GM12865 (cell line): Measurements from ENCODE around the gene GRK4.
A peak's percentile ranks its signal among the peaks of the same experiment; 100 is the strongest.

Experiments used
- DNase-seq: peaks from one replicate; pipeline ENCODE4 v3.0.0; 2010; ENCODE audit warnings: low read depth
- H3K4me3 ChIP-seq: 2 replicates; pipeline ENCODE4 v1.5.1; 2011; ENCODE audit warnings: mild to moderate bottlenecking, low read depth, low read length, control low read depth
- TF ChIP-seq, protein P1 (sequence below): IDR thresholded peaks from 2 replicates; pipeline ENCODE4 v1.5.1; 2011; ENCODE audit warnings: low read length, control low read depth, low read depth, inconsistent platforms; ENCODE audit not compliant: insufficient read depth; ENCODE audit errors: missing control alignments

GRK4 gene

DNA sequence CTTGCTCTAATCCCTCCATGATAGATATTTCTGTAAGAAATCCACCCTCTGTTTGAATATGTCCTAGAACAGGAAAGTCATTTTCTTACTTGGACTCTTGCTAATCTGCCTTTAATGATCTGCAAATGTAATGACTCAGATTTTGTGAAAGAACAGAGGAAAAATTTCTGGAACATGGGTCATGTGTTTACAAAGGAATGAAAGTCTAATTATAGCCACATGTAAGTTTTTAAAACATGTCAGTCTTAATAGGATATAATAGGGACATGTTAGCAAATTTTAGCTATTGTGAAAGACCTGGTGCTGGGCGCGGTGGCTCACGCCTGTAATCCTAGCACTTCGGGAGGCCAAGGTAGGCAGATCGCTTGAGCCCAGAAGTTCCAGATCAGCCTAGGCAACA is 47.6 kb downstream of the GRK4 start:
- no peak for DNase-seq
- TF ChIP-seq, protein P1, sequence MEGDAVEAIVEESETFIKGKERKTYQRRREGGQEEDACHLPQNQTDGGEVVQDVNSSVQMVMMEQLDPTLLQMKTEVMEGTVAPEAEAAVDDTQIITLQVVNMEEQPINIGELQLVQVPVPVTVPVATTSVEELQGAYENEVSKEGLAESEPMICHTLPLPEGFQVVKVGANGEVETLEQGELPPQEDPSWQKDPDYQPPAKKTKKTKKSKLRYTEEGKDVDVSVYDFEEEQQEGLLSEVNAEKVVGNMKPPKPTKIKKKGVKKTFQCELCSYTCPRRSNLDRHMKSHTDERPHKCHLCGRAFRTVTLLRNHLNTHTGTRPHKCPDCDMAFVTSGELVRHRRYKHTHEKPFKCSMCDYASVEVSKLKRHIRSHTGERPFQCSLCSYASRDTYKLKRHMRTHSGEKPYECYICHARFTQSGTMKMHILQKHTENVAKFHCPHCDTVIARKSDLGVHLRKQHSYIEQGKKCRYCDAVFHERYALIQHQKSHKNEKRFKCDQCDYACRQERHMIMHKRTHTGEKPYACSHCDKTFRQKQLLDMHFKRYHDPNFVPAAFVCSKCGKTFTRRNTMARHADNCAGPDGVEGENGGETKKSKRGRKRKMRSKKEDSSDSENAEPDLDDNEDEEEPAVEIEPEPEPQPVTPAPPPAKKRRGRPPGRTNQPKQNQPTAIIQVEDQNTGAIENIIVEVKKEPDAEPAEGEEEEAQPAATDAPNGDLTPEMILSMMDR = no peak
- no peak overlapping the region for H3K4me3 ChIP-seq

DNA sequence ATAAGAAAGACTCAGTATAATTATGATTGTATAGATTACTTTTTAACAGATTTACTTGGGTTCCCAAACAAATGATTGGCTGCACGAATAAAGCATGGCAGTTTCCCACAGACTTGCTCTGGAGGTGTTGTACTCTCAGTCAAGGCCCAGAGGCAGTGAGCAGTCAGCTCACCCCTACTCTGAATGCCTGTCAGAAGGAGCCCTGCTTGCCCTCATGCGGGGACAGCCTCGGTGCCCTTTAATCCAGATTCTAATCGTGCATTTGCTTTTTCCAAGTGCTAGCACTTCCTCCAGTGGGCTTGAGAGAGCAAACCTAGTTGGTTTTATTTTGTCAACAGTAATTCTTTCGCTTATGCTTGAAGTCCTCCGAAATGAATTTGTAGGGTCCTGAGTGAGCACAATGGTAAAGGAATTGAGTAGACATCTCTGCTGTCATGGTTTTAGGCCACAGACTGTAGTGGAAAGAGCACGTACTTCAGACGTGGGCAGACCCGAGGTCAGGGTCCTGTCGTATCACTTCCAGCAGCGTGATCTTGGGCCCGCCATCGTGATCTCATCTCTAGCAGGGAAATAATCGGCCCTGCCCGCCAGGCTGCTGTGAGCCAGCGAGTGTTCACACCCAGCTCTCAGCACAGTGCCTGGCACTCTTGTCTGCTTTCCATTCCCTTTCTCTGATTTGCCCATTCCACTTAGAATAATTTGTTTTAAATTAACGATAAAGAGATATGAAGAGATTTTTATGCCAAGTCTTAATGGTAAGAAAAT is 48.3 kb downstream of the GRK4 start:
- TF ChIP-seq, protein P1 = no peak
- no peak for DNase-seq
- H3K4me3 ChIP-seq = no peak overlapping the region

DNA sequence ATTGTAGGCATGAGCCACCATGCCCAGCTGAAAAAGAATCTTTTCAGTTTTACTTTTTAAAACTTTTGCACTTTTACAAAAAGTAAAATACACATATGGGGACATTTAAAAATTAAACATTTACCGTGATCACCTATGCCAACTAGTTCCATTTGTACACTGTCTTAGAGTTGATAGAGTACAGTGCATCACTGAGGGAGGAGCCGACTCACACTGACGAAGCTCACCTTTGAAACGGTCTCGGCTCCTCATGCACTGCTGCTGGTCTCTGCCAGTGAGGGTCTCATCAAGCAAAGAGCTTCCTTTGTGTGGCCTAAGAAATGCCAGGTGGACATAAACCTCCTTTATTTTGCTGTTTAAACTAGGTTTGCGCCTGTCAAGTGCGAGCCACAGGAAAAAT is 50.0 kb downstream of the GRK4 start:
- DNase-seq = no peak
- TF ChIP-seq, protein P1 = no peak
- H3K4me3 ChIP-seq = no peak overlapping the region

DNA sequence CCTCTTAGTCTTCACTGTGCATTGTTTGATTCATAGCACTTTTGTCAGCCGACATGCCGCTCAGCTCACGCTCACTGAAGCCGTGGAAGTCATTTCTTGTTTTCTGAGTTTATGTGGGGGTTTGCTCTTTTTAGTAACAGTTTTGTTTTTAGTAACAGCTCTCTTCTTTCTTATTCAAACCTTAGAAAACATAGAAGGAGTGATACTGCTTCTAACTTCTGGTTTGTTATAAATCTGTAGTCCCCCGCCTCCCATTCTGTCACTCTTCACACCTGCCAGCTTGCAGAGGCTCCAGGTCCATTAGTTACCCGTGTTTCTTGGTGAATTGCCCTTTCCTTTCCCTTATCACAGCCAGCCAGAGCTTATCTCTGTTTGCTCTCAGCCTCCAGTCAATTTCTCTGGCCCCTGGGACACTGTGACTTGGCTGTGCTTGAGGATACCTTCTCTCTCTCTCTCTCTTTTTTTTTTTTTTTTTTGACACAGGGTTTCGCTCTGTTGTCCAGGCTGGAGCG is 50.5 kb downstream of the GRK4 start:
- no peak overlapping the region; the same call in 1 of the 2 replicates for H3K4me3 ChIP-seq
- TF ChIP-seq, protein P1 = no peak
- peak; percentile 84 for DNase-seq

GRCh38 chr4:3016961-3017360 is 53.6 kb downstream of the GRK4 start:
- TF ChIP-seq, protein P1 = no peak
- DNase-seq = no peak
- H3K4me3 ChIP-seq = no peak overlapping the region

DNA sequence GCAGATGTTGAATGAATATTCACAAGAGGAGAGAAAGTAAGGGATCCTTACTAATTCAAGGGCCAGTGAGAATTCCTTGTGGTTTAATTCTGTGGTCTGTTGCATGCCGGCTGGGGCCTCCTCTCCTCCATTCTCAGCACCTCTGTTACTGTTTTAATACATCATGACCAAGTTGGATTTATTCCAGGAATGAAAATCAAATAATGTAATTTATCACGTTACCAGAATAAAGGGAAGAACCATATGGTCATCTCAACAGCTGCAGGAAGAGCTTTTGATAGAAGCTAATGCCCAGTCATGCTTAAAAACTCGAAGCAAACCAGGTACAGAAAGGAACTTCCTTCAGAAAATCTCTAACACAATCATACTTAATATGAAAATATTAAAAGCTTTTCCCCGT is 54.1 kb downstream of the GRK4 start:
- TF ChIP-seq, protein P1 = no peak
- DNase-seq = no peak
- no peak overlapping the region for H3K4me3 ChIP-seq
